Measurements from ENCODE around the gene ACVR1C. TPM values are rescaled to one million over a fixed set of nuclear protein-coding genes. Genes with fewer than 3 reads are reported as not detected.

The ACVR1C gene
- 0.03 to 0.05 TPM in 2 of 5 replicates, not detected in the others for total RNA-seq (2022; extraction: Qiagen RNA extraction; ENCODE audit: low read depth)

DNA sequence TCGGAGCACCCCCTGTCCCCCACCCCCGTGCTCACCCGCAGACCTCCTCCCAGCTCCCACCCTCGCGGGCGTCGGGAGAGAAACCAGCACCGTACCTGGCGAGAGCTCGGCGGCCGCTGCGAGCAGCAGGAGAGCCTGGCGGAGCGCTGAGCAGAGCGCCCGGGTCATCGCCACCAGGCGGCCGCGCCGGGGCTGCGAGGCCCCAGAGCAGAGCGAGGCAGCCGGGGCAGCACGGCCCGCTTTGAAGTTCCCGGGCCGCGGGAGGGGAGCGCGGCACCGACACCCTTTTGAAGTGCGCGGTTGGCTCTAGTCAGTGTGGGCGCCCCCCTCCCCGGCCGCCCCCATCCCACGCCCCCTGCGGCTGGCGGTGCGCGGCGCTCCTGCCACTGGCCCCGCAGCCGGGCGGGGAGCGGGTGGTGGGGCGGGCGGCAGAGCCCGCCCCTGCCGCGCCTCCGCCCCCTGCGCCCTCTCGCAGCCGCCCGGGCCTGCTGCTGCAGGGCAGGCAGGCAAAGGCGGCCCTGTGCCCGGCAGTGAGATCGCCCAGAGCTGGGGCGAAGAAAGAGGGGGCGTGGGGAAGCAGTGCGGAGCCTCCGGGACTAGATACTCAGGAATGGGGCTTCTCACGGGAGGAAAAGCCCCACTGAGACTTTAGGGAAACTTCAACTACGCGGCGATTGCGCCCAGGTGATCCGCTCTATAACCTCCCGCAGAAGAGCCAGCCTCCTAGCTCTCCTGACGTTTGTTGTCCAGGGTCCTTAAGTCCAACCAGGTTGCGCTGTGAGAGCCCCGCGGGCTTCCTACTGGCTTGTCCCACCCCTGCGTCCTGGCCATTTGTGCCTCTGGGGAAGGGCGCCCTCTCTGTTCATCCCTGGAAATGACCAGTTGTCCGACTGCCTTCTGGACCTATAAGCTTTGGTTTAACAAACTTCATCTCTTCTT is at the start of gene ACVR1C:
TSS of gene ACVR1C (minus strand) at position 388 of the 939 bp plus-strand sequence. CDS start at position 168, 220 bp downstream.

Other genes starting within 250 kb of the ACVR1C start
- not detected in 5 replicates for gene CYTIP, start 184.8 kb downstream of the ACVR1C start, total RNA-seq (2022; extraction: Qiagen RNA extraction; ENCODE audit: low read depth)
- gene ACVR1, start 247.5 kb upstream of the ACVR1C start, total RNA-seq (2022; extraction: Qiagen RNA extraction; ENCODE audit: low read depth), result 20.0 to 26.0 TPM (median 25.3 TPM) in 5 replicates

All from A549 treated with GW870086 at 1 μM for 4 hours (cell line).